Muscle of arm (tissue), 14 donors: Measurements from ENCODE around the gene MICAL1. TPM values are rescaled to one million over a fixed set of nuclear protein-coding genes. Genes with fewer than 3 reads are reported as not detected.

ENCODE experiments used
- DNase-seq: peaks from one replicate; pipeline ENCODE4 v3.0.0-alpha.2; 2013
- long read RNA-seq, 11 donors: transcript quantifications; one replicate each; lab custom pipeline, GENCODE V29; 2026
- polyA plus RNA-seq, 12 donors: library from polyadenylated mRNA; unstranded; fragments of 120-200 nt; gene quantifications; one replicate each; pipeline ENCODE4 v1.2.1, GENCODE V29; 2013; ENCODE audit not compliant: insufficient read length in 12 of 12

The MICAL1 gene
- 10 to 100 TPM in 11 of 12 donors, not detected in 1; 38.4 to 86.5 (median 53.5) TPM for polyA plus RNA-seq
- long read RNA-seq, donor 1, partial matches to known transcripts = 33 of 35 reads
- long read RNA-seq, donor 1, other reads (novel, unspliced or antisense) = 0 of 35 reads
- long read RNA-seq, donor 2, partial matches to known transcripts = 6 of 8 reads
- long read RNA-seq, donor 2, other reads (novel, unspliced or antisense) = 0 of 8 reads
- long read RNA-seq, donor 3 = 0 reads
- long read RNA-seq, donor 4, partial matches to known transcripts = 7 of 8 reads
- long read RNA-seq, donor 4, other reads (novel, unspliced or antisense) = 0 of 8 reads
- long read RNA-seq, donor 5, partial matches to known transcripts = 12 of 13 reads
- long read RNA-seq, donor 5, other reads (novel, unspliced or antisense) = 0 of 13 reads
- long read RNA-seq, donor 6, partial matches to known transcripts = 5 of 7 reads
- long read RNA-seq, donor 6, other reads (novel, unspliced or antisense) = 0 of 7 reads
- long read RNA-seq, donor 7 = 0 reads
- long read RNA-seq, donor 8, partial matches to known transcripts = 0 of 2 reads
- long read RNA-seq, donor 8, other reads (novel, unspliced or antisense) = 0 of 2 reads
- long read RNA-seq, donor 9 = 0 reads
- long read RNA-seq, donor 10, partial matches to known transcripts = 0 of 2 reads
- long read RNA-seq, donor 10, other reads (novel, unspliced or antisense) = 0 of 2 reads
- long read RNA-seq, donor 11, partial matches to known transcripts = 5 of 6 reads
- long read RNA-seq, donor 11, other reads (novel, unspliced or antisense) = 0 of 6 reads

- DNase-seq = peak; percentile 58
Observed at GRCh38 chr6:109455437-109456110, at the start of gene MICAL1. TSS of gene MICAL1 (minus strand) at chr6:109455772. CDS start at chr6:109454196, 1,576 bp downstream.

- no peak for DNase-seq
Observed at GRCh38 chr6:109503327-109504224, 48.0 kb upstream of the MICAL1 start.

DNA sequence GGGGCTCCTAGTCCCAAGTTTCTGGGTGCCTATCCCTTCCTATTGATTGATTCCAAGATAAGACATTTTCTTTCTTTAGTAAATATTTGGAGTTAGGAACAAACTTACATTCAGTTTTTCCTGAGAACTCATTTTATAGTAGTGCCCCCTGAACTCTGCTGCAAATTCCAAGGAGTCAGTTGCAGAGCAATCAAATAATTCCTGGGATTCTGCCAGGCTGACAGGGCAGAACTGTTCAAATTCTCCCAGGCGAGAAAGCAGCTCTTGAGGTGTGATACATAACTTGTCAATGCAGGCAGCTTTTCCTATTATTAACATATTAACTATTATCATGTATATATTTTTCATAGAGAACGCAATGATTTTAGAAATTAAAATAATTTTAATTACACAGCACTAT is 43.4 kb upstream of the MICAL1 start:
- no peak for DNase-seq

DNA sequence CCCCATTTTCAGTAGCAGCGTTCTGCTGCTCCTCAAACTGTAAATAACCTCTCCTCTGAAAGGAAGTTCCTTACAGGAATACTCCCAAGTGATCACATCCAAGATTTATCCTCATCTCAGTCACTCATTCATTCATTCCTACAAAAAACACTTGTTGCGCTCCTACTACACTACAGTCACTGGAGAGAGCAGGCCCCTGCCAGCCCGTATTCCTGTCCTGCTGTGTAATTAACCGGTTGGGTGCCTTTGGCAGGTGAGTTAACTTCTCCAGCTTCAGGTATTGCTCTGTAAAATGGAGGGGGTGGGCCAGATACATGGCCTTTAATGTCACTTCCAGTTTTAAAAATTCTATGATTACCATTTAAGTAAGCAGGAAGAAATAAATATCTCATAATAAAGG is 42.5 kb upstream of the MICAL1 start:
- no peak for DNase-seq

DNA sequence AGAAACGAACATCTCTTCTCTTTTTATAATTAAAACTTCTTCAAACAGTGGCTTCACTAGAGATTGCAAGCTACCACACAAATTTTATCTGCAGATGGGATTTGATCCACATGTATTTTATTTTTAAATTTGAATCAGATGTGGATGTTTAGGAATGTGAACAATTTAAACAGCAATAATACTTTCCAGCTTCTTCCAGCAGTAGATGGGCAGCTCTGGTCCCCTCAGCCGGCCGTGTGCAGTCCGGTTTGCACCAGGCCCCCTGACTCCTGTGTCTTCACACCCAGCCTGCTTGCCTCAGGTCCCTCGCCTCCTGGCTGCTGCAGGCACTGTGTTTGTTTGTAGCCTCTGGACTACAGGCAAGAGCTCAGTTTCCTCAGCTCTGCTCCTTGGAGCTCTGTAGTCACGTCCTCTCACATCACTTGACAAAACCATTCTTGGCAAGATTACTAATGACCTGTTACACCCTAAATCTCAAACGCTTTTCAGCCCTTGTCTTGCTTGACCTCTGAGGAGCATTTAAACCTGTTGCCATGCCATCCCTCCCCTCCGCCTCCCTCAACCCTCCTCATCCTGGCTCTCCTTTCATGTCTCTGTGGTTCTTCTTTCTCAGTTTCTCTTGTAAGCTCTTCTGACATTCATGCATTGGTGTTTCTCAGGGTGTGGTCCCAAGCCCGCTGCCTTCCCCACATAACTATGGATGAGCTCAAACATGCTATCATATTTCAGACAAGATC is 40.6 kb upstream of the MICAL1 start:
- DNase-seq = no peak

DNA sequence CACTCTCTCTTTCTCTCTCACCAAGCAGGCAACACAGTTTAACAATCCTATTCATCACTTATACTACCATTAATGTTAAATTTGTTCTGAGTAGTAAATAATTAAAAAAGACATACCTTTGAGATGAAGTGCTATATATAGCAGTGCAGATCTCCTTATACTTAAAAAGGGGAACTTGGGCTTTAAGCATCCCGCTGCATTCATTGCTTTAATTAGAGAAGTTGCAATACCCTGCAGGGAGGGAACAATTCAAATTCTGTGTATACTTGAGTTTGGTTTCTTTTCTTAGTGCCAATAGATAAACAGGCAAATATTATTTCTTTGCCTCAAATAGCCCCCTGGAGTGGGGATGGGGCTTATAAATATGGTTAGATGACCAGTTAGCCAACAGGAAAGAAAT is 38.3 kb upstream of the MICAL1 start:
- DNase-seq = no peak

GRCh38 chr6:109491207-109491938 is 35.8 kb upstream of the MICAL1 start:
- no peak for DNase-seq

DNA sequence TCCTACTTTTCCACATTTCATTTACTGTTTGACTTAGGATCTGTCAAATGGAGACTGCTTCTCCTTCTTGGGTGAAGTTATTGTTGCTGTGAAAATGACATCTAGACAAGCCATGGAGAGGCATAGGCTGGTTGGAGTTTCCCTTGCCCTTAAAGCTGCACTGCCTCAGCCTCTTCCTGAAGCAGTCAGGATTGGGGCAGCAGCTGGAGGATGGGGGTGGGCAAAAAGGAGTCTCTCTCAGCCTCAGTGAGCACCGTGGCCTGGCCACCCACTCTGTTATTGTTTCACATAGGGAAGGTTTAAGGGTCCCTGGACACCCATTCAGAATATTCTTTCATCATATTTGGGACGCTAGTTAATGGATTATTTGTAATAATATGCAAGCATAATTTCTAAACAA is 35.1 kb upstream of the MICAL1 start:
- no peak for DNase-seq

GRCh38 chr6:109488001-109488400 is 32.4 kb upstream of the MICAL1 start:
- DNase-seq = no peak

DNA sequence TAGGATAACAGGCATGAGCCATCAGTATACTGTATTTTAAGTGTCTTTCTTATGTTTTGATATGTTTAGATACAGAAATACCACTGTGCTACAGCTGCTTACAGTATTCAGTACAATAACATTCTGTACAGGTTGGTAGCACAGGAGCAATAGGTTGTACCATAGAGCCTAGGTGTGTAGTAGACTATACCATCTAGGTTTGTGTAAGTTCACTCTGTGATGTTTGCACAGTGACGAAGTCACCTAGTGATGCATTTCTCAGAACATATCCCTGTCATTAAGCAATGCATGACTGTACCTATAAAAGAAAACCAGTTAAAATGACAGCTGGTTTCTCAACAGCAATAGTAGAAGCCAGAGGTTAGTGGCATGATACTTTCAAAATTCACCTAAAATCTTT is 30.5 kb upstream of the MICAL1 start:
- no peak for DNase-seq

DNA sequence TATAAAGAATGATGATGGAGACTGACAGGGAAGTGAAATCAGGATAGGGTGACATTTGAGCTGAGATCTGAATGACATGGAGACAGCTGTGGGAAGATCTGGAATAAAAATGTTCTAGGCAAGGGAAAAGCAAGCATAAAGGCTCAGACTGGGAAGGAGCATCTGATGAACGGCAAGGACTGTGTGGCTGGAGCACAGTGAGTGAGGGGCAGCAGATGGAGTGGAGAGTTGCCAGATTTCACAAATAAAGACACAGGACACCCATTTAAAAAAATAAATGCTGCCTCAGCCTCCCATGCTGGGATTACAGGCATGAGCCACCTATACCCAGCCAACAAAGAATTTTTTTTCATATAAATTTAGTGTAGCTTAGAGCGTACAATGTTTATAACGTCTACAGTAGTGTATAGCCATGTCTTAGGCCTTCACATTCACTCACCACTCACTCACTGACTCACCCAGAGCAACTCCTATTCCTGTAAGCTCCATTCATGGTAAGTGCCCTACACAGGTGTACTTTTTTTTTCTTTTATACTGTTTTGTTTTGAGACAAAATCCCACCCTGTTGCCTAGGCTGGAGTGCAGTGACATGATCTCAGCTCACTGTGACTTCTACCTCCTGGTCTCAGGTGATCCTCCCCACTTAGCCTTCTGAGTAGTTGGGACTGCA is 29.8 kb upstream of the MICAL1 start:
- DNase-seq = no peak

- no peak for DNase-seq
Observed at GRCh38 chr6:109484122-109484521, 28.6 kb upstream of the MICAL1 start.

GRCh38 chr6:109483735-109484057 is 28.1 kb upstream of the MICAL1 start:
- DNase-seq = no peak

- peak; percentile 83 for DNase-seq
Observed at GRCh38 chr6:109482905-109483734, 27.5 kb upstream of the MICAL1 start, which contains the start of gene ZBTB24. TSS of gene ZBTB24 (minus strand) at chr6:109483219. CDS start at chr6:109482026, 1,193 bp downstream.

- no peak for DNase-seq
Observed at GRCh38 chr6:109480993-109481480, 25.5 kb upstream of the MICAL1 start.

GRCh38 chr6:109478841-109479624 is 23.5 kb upstream of the MICAL1 start:
- no peak for DNase-seq

DNA sequence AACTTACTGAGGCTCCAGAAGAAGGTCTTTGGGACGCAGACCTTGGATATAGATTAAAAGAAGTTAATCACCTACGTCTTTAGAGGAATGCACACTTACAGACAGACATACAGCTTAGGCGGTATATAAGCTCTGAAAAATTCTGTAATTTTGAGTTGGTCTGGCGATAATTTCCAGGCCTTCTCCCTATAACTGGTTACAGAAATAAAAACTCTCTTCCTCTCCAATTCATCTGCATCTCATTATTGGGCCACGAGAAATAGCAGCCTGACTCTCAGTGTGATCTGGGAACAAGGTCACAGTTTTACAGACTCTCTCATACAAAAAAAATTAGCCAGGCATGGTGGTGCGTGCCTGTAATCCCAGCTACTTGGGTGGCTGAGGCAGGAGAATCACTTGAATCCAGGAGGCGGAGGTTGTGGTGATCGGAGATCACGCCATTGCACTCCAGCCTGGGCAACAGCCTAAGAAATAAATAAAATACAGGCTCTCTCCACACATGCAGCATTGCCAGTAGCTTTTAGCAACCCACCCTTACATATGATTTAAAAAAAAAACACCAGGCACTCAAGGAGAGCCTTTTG is 22.7 kb upstream of the MICAL1 start:
- DNase-seq = no peak
